Stomach (tissue), 4 donors: Measurements from ENCODE around the gene PACC1.

Source experiments
- POLR2A ChIP-seq, 4 donors: fragments of 450-650 bp; IDR thresholded peaks; one replicate each; pipeline ENCODE4 v1.6.1; 2016; ENCODE audit warnings: antibody characterized with exemption in 4 of 4, control low read depth in 2 of 4, mild to moderate bottlenecking in 1 of 4, moderate library complexity in 1 of 4
- TF ChIP-seq, protein P1 (sequence below), 7 experiments: fragments of 450-650 bp in 4 of 7; fragments of 200-600 bp in 3 of 7; sonication (generic) in 3 of 7; IDR thresholded peaks; one replicate each; pipeline ENCODE4 v1.5.1; 2016 to 2019; ENCODE audit warnings: antibody characterized with exemption in 7 of 7, control low read depth in 2 of 7, mild to moderate bottlenecking in 1 of 7

- no peak for TF ChIP-seq POLR2A (IDR thresholded peaks at IDR 0.05)
- TF ChIP-seq, protein P1, sequence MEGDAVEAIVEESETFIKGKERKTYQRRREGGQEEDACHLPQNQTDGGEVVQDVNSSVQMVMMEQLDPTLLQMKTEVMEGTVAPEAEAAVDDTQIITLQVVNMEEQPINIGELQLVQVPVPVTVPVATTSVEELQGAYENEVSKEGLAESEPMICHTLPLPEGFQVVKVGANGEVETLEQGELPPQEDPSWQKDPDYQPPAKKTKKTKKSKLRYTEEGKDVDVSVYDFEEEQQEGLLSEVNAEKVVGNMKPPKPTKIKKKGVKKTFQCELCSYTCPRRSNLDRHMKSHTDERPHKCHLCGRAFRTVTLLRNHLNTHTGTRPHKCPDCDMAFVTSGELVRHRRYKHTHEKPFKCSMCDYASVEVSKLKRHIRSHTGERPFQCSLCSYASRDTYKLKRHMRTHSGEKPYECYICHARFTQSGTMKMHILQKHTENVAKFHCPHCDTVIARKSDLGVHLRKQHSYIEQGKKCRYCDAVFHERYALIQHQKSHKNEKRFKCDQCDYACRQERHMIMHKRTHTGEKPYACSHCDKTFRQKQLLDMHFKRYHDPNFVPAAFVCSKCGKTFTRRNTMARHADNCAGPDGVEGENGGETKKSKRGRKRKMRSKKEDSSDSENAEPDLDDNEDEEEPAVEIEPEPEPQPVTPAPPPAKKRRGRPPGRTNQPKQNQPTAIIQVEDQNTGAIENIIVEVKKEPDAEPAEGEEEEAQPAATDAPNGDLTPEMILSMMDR (IDR thresholded peaks at IDR 0.05), result no peak
Measured at GRCh38 chr1:212346601-212347000, 68.1 kb downstream of the PACC1 start.
